HPDE6-E6E7 (cell line): Measurements from ENCODE around the gene DNLZ.
"Not testable (repeated sequence)": the region's sequence is repeated elsewhere in the genome, so short reads cannot be mapped to it uniquely, and the experiment has no call there.

ENCODE experiments used
- DNase-seq: peaks from one replicate; pipeline ENCODE4 v3.0.0; 2011; ENCODE audit warnings: missing footprints; ENCODE audit errors: extremely low spot score

DNLZ gene

GRCh38 chr9:136363106-136363948 lies at the start of gene DNLZ:
TSS of gene DNLZ (minus strand) at chr9:136363744. CDS start at chr9:136363714, 30 bp downstream.
- DNase-seq, result peak; percentile 93

- no peak for DNase-seq
Observed at GRCh38 chr9:136412962-136413361, 49.4 kb upstream of the DNLZ start.

- no peak for DNase-seq
Observed at GRCh38 chr9:136411378-136411777, 47.8 kb upstream of the DNLZ start.

DNA sequence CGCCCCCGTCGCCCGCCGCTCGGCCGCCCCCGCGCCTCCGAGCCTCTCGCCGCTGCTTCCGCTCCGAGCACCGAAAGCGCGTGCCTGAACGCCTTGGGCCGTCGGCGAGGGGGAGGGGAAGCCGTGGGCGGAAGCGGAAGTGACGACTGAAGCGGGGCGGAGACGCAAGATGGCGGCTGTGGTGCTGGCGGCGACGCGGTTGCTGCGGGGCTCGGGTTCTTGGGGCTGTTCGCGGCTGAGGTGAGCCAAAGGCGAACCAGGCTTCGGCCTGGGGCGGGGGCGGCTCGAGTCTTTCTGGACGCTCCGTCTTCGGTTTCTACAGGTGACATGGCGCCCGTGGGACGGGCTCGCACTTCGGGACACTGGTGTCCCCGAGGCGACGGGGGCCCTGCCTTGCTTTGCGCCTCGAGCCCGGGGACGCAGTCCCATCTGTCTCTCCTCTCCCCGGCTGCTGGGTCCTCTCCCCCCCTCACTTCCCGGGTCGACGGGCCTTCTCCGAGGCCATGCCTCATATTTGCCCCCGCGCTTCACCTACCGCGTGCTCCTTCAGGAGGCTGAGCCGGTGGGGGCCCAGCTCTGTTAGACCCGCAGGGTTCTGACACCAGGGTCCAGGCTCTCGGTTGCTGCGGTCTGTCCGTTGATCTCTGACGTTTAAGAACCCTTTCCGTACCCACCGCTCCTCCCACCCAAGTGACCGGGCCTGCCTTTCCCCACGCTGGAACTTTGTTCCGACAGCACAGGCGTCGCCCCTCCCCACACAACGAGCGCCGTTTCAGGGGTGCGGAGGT lies 47.1 kb upstream of the DNLZ start, which contains the start of the genes ENTR1 and PMPCA:
ENTR1 (minus strand) TSS at position 115 of the 788 bp plus-strand sequence. CDS start 217 bp downstream, outside the sequence.
PMPCA (plus strand) TSS at position 159 of the 788 bp plus-strand sequence; CDS start at position 170, 11 bp downstream.
- DNase-seq, result peak; percentile 91

GRCh38 chr9:136409557-136410455 lies 46.3 kb upstream of the DNLZ start:
- peak; percentile 59 for DNase-seq

DNA sequence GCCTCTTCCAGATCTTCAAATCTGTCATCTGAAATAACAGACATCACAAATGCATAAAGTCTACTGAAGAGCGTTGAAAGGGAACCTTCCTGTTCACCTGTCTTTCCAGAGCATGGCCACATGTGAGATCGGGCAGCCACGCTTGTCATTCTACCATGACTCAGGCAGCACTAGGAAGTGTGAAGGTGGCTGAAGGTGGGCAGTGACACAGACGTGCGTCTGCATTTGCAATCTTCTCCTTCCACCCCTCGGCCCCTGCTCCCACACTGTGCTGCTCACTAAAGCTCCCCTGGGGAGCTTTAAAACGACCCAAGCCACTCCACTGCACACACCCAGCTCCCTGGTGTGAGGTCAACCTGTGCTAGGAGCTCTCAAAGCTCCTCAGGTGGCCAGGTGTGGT lies 44.4 kb upstream of the DNLZ start:
- no peak for DNase-seq

GRCh38 chr9:136407061-136407460 lies 43.5 kb upstream of the DNLZ start:
- DNase-seq, result not testable (repeated sequence)

DNA sequence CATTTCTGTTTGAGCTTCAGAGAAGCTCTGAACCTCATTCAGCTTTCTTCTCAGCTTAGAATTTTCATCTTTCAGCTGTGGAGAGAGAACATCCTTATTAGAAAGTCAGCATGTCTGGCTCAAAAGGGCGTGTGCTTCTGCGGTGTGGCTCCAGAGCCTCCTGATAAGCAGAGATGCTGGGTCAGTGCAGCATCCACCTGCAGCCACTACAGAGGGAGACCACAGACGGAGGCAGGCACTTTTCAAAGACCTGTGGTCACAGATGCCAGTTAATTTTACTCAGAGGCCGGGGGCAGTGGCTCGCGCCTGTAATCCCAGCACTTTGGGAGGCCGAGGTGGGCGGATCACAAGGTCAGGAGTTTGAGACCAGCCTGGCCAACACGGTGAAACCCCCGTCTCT lies 42.4 kb upstream of the DNLZ start:
- DNase-seq, result not testable (repeated sequence)

DNA sequence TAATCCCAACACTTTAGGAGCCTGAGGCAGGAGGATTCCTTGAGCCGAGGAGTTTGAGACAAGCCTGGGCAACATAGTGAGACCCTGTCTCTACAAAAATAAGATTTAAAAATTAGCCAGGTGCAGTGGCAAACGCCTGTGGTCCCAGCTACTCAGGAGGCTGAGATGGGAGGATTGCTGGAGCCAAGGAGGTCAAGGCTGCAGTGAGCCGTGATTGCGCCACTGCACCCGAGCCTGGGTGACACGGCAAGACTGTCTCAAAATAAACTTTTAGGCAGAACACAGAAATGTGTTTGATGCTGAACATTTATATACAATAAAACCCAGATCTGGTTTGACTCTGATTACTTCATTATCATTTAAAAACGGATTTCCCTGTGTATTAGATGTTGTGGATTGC lies 41.9 kb upstream of the DNLZ start:
- DNase-seq, result no peak

GRCh38 chr9:136404801-136405136 lies 41.2 kb upstream of the DNLZ start:
- no peak for DNase-seq

DNA sequence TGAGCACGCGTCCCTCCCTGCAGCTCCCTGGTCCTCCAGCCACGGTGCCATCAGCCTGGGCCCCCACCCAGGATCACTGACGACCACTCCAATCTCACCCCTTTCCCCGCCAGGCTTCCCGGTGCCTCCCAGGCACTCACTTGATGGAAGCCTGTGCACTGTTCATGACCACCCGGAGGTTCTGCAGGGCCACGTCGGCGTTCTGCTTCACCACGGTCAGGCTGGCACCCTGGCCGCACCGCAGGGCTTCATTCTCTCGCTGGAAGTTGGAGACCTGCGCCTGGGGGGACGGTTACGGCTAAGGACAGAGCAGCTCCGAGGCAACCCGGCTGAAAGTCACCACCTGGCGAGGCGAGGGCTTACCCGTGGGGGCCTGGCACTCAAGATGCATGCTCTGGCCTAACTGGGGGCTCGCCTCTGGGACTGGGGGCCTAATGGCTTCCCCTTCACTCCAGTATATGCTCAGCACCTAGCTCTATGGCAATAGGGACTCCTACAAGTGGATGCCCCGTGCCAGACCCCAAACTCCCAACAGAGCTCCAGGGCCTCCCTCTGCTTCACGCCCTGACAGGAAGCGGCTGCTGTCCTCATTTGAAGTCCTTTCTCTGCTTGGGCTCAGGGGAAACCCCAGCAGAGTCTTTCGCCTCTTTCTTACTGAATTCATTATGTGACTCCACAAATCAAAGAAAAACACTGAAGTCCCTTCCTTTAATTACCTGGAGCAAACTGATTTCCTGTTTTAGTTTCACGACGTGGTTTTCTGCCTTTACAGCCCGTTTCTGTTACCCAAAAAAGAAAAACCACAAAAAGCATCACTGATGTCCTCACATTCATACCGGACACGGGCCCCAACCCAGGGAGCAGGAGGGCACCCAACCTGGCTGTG lies 40.6 kb upstream of the DNLZ start:
- DNase-seq, result no peak

DNA sequence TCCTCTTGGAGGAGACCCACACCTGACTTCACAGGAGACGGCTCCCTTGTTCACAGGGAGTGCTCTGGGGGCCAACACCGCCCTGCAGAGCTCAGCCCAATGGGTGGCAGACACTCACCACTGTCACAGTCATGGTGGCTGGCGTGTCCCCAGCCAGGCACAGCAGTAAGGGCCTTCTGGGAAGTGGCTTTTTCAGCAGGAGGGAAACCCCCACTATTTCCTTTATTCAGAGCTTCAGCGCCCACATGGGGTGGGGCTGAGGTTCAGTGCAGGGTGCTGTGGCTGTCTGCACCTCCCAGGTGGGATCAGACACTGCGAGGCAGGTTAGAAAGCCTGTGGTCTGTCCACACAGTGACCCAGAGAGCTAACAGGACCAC lies 40.0 kb upstream of the DNLZ start:
- DNase-seq, result no peak

- no peak for DNase-seq
Observed at GRCh38 chr9:136402067-136402466, 38.5 kb upstream of the DNLZ start.

DNA sequence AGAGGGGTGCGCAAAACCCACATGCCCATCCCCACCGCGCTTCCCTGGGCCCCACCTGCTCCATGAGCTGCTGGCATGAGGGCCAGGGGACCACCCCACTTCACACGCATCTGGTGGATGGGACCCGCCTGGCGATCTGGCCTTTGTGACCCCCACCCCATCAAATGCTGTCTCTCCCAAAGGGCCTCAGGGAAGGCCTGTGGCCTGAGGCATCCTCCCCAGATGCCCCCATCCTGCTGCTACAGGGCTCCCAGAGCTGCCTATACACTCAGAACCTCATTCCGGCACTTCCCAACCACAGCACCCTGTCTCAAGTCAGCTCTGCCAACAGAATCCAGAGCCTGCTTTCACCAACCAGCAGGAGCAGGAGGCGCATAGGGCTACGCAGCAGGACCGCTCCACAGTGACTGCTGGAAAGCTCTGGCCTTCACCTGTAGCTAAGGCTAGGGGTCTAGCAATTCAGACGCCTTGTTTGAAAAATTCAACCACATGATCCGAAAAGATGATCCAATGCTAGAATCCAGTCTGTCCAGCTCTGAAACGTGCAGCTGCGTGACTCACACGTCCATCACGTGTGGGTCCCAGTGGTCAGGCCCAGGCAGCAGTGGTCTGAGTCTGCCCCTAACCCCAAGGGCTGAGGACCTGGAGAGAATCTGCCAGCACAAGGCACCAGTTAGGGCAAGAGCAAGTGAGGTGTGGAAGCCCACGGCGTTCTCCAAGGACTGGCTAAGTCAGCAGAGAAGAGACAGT lies 37.8 kb upstream of the DNLZ start:
- DNase-seq, result peak; percentile 13

GRCh38 chr9:136400038-136400834 lies 36.7 kb upstream of the DNLZ start, which contains the start of gene SNAPC4:
TSS of gene SNAPC4 (minus strand) at chr9:136400170. CDS start at chr9:136398428, 1,742 bp downstream.
- peak; percentile 89 for DNase-seq

DNA sequence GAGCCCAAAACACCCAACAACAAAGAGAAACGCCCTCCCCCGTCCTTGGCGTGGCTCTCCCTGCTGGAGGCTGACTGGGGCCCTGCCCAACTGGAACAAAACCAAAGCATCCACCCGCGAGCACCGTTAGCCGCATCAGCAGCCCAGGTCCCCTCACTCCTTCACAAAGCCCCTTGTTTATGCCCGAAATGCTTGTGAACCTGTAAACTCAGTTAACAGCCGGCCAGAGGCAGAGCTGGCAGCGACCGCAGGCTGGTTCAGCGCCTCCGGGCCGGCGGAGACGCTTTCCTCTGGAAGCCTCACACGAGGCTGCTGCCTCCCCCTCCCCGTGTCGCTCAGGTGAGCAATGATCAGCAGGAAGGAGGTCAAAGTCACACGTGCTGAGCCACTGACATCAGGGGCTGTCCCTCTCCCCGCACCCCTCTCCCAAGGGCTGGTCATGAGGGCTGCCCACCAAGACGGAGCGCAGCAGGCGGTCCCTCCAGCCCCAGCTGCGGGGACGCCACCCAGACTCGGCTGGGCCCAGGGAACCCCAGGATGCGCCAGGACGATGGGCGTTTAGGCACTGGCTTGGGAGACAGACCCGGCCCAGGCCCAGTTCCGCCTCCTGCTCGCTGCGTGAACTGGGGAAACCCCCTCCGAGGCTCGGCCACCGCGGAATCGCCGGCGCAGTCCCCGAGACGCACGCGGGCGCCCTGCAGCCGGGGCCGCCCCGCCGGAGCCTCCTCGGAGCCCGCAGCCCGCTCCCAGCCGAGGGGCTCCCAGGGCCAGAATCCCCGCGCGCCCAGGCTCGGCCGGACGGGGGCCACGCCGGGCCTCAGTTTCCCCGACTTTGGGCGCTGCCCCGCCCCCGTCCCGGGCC lies 35.9 kb upstream of the DNLZ start:
- peak; percentile 29 for DNase-seq

- no peak for DNase-seq
Observed at GRCh38 chr9:136398286-136398685, 34.7 kb upstream of the DNLZ start.

- DNase-seq, result no peak
Observed at GRCh38 chr9:136397643-136398042, 34.1 kb upstream of the DNLZ start.
